Measurements from ENCODE around the gene RELA. TPM values are rescaled to one million over a fixed set of nuclear protein-coding genes. Genes with fewer than 3 reads are reported as not detected.
"Not testable (repeated sequence)": the region's sequence is repeated elsewhere in the genome, so short reads cannot be mapped to it uniquely, and the experiment has no call there.

The RELA gene
- total RNA-seq, 1 experiment from 2014 or later, result 54.9 TPM

DNA sequence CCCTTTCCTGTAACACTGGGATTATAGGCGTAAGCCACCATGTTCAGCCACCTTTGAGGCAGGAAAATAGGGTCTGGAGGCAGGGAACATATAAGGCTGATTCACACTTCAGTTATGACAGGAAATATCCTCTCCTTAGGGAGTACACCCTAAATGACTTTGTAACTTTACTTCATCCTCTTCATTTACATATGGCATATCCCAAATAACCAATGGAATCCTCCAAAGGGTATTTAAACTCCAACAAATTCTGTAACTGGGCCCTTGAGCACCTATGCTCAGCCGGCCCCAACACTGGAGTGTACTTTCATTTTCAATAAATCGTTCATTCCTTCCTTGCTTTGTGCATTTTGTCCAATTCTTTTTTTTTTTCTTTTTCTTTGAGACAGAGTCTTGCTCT lies 47.7 kb upstream of the RELA start:
- H3K9me3 Mint-ChIP-seq (ENCODE audit: unreplicated experiment), result no peaks in the 10 kb centered on the region
- H3K27me3 ChIP-seq (replicated peaks; ENCODE audit: control insufficient read depth, insufficient read depth, low read length), result no peaks in the 10 kb centered on the region
- ChIA-PET POLR2A (no interaction called here), CTCF (interaction anchor here (2.4 to 2.9 kb wide), 3 partner anchors 10 to 107 kb away, joined by 9 to 41 read pairs (median 20); partner anchors contain the start of gene RNASEH2C)
- peaks cover 40% of the 10 kb centered on the region for H3K36me3 Mint-ChIP-seq (ENCODE audit: insufficient read depth, unreplicated experiment)
- DNase-seq, result no peak
- peaks cover 17% of the 10 kb centered on the region for H3K4me1 Mint-ChIP-seq (ENCODE audit: low read depth, unreplicated experiment)
- H3K4me1 ChIP-seq, result peaks cover 25% of the 10 kb centered on the region
- no peak overlapping the region for H3K4me3 ChIP-seq (ENCODE audit: low read depth, low read length)
- no peaks in the 10 kb centered on the region for H3K9me3 ChIP-seq
- H3K4me3 Mint-ChIP-seq (ENCODE audit: unreplicated experiment), result no peak overlapping the region
- H3K27me3 Mint-ChIP-seq (ENCODE audit: insufficient read depth, unreplicated experiment), result no peaks in the 10 kb centered on the region
- intact Hi-C loops (cut with micrococcal nuclease; ENCODE audit: unreplicated experiment), result loop anchor here (5.0 kb wide), 1 partner anchor 62 kb away; no protein-coding TSS in a partner anchor
- peaks cover 7% of the 10 kb centered on the region for H3K36me3 ChIP-seq (ENCODE audit: control insufficient read depth, insufficient read depth, low read length)
- TF ChIP-seq, protein P1, sequence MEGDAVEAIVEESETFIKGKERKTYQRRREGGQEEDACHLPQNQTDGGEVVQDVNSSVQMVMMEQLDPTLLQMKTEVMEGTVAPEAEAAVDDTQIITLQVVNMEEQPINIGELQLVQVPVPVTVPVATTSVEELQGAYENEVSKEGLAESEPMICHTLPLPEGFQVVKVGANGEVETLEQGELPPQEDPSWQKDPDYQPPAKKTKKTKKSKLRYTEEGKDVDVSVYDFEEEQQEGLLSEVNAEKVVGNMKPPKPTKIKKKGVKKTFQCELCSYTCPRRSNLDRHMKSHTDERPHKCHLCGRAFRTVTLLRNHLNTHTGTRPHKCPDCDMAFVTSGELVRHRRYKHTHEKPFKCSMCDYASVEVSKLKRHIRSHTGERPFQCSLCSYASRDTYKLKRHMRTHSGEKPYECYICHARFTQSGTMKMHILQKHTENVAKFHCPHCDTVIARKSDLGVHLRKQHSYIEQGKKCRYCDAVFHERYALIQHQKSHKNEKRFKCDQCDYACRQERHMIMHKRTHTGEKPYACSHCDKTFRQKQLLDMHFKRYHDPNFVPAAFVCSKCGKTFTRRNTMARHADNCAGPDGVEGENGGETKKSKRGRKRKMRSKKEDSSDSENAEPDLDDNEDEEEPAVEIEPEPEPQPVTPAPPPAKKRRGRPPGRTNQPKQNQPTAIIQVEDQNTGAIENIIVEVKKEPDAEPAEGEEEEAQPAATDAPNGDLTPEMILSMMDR (IDR thresholded peaks at IDR 0.05; ENCODE audit: insufficient read depth in 1 of 2, low read depth in 1 of 2, low read length in 1 of 2, severe bottlenecking in 1 of 2, unreplicated experiment in 1 of 2), result no peak
- no TSS peak for BruUV-seq (replicated peaks)
- H3K27ac Mint-ChIP-seq (ENCODE audit: unreplicated experiment), result no peak overlapping the region

DNA sequence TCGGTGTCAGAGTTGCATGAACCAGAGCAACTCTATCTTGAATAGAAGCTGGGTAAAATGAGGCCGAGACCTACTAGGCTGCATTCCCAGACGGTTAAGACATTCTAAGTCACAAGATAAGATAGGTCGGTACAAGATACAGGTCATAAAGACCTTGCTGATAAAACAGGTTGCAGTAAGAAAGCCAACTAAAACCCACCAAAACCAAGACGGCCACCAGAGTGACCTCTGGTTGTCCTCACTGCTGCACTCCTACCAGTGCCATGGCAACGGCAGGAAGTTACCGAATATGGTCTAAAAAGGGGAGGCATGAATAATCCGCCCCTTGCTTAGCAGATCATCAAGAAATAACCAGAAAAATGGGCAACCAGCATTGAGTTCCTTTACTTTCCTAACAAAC lies 46.9 kb upstream of the RELA start:
- peaks cover 33% of the 10 kb centered on the region for H3K36me3 Mint-ChIP-seq (ENCODE audit: insufficient read depth, unreplicated experiment)
- H3K9me3 Mint-ChIP-seq (ENCODE audit: unreplicated experiment), result no peaks in the 10 kb centered on the region
- TF ChIP-seq, protein P1 (IDR thresholded peaks at IDR 0.05; ENCODE audit: insufficient read depth in 1 of 2, low read depth in 1 of 2, low read length in 1 of 2, severe bottlenecking in 1 of 2, unreplicated experiment in 1 of 2), result no peak
- H3K4me3 ChIP-seq (ENCODE audit: low read depth, low read length), result no peak overlapping the region
- H3K4me1 Mint-ChIP-seq (ENCODE audit: low read depth, unreplicated experiment), result peaks cover 17% of the 10 kb centered on the region
- H3K27ac Mint-ChIP-seq (ENCODE audit: unreplicated experiment), result peak overlapping the region; percentile 87
- no peaks in the 10 kb centered on the region for H3K27me3 Mint-ChIP-seq (ENCODE audit: insufficient read depth, unreplicated experiment)
- H3K27me3 ChIP-seq (replicated peaks; ENCODE audit: control insufficient read depth, insufficient read depth, low read length), result no peaks in the 10 kb centered on the region; the same call in 1 of the 2 replicates
- H3K4me1 ChIP-seq, result peaks cover 25% of the 10 kb centered on the region
- peak; percentile 61 to 65 for DNase-seq
- H3K36me3 ChIP-seq (ENCODE audit: control insufficient read depth, insufficient read depth, low read length), result peaks cover 2% of the 10 kb centered on the region; the same call in 1 of the 2 replicates
- intact Hi-C loops (cut with micrococcal nuclease; ENCODE audit: unreplicated experiment), result loop anchor here (5.0 kb wide), 1 partner anchor 63 kb away; no protein-coding TSS in a partner anchor
- H3K9me3 ChIP-seq, result no peaks in the 10 kb centered on the region
- CTCF ChIA-PET, result interaction anchor here (1.1 to 1.3 kb wide), 2 partner anchors 108 to 179 kb away, joined by 4 read pairs; partner anchors contain the start of gene FIBP
- no TSS peak for BruUV-seq (replicated peaks)
- peak overlapping the region; percentile 27 for H3K4me3 Mint-ChIP-seq (ENCODE audit: unreplicated experiment)
- POLR2A ChIA-PET, result interaction anchor here (0.6 kb wide), 1 partner anchor 267 kb away, joined by 6 read pairs; no protein-coding TSS in a partner anchor

DNA sequence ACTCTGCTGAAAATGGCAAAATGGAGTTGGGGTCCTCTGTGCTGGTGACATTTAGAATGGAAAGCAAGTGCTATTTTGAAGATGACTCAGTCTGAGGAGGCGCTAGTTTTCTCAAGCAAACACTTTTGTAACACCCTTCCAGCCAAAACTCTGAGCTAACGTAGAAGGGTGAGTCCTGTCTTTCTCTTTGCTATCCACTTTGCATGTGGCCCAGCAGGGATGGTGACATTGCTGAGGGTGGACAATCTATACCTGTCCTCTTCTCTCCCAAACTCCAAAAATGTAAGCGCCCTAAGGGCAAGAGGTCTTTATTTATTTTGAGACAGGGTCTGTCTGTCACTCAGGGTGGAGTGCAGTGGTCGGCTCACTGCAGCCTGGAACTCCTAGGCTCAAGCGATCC lies 45.7 kb upstream of the RELA start:
- Histone ChIP-seq H3K4me3 (ENCODE audit: low read depth, low read length) (no peak overlapping the region), H3K4me1 (peaks cover 25% of the 10 kb centered on the region), H3K36me3 (ENCODE audit: control insufficient read depth, insufficient read depth, low read length) (no peaks in the 10 kb centered on the region), H3K27me3 (replicated peaks; ENCODE audit: control insufficient read depth, insufficient read depth, low read length) (no peaks in the 10 kb centered on the region; the same call in 1 of the 2 replicates), H3K9me3 (no peaks in the 10 kb centered on the region)
- ChIA-PET POLR2A (no interaction called here), CTCF (interaction anchor here (0.8 kb wide), 1 partner anchor 280 kb away, joined by 3 read pairs; no protein-coding TSS in a partner anchor)
- intact Hi-C loops (cut with micrococcal nuclease; ENCODE audit: unreplicated experiment), result no loop called here
- Mint-ChIP-seq H3K27ac (ENCODE audit: unreplicated experiment) (no peak overlapping the region), H3K4me3 (ENCODE audit: unreplicated experiment) (no peak overlapping the region), H3K36me3 (ENCODE audit: insufficient read depth, unreplicated experiment) (peaks cover 21% of the 10 kb centered on the region), H3K27me3 (ENCODE audit: insufficient read depth, unreplicated experiment) (peaks cover 3% of the 10 kb centered on the region), H3K4me1 (ENCODE audit: low read depth, unreplicated experiment) (peaks cover 17% of the 10 kb centered on the region), H3K9me3 (ENCODE audit: unreplicated experiment) (no peaks in the 10 kb centered on the region)
- TF ChIP-seq, protein P1 (IDR thresholded peaks at IDR 0.05; ENCODE audit: insufficient read depth in 1 of 2, low read depth in 1 of 2, low read length in 1 of 2, severe bottlenecking in 1 of 2, unreplicated experiment in 1 of 2), result no peak
- BruUV-seq (replicated peaks), result no TSS peak
- DNase-seq, result no peak

DNA sequence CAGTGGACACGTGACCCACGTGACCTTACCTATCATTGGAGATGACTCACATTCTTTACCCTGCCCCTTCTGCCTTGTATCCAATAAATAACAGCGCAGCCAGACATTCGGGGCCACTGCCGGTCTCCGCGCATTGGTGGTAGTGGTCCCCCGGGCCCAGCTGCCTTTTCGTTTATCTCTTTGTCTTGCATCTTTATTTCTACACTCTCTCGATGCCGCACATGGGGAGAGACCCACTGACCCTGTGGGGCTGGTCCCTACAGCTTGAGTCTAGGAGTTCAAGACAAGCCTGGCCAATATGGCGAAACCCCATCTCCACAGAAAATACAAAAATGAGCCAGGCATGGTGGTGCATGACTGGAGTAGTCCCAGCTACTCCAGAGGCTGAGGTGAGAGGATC lies 44.3 kb upstream of the RELA start:
- H3K9me3 ChIP-seq; H3K27ac Mint-ChIP-seq (ENCODE audit: unreplicated experiment); intact Hi-C loops (cut with micrococcal nuclease; ENCODE audit: unreplicated experiment); H3K4me3 ChIP-seq (ENCODE audit: low read depth, low read length); H3K36me3 Mint-ChIP-seq (ENCODE audit: insufficient read depth, unreplicated experiment); H3K36me3 ChIP-seq (ENCODE audit: control insufficient read depth, insufficient read depth, low read length); H3K9me3 Mint-ChIP-seq (ENCODE audit: unreplicated experiment); BruUV-seq (replicated peaks); H3K4me3 Mint-ChIP-seq (ENCODE audit: unreplicated experiment); H3K27me3 ChIP-seq (replicated peaks; ENCODE audit: control insufficient read depth, insufficient read depth, low read length); H3K27me3 Mint-ChIP-seq (ENCODE audit: insufficient read depth, unreplicated experiment); CTCF ChIA-PET; DNase-seq: not testable (repeated sequence)
- H3K4me1 Mint-ChIP-seq (ENCODE audit: low read depth, unreplicated experiment), result peaks cover 12% of the 10 kb centered on the region
- POLR2A ChIA-PET, result interaction anchor here (0.5 kb wide), 1 partner anchor 23 kb away, joined by 3 read pairs; no protein-coding TSS in a partner anchor
- H3K4me1 ChIP-seq, result peaks cover 20% of the 10 kb centered on the region
